Heart left ventricle (tissue), 16 donors: Measurements from ENCODE around the gene UBE2K. TPM values are rescaled to one million over a fixed set of nuclear protein-coding genes. Genes with fewer than 3 reads are reported as not detected.
"Not testable (repeated sequence)": the region's sequence is repeated elsewhere in the genome, so short reads cannot be mapped to it uniquely, and the experiment has no call there.

Source experiments
- ATAC-seq, 4 donors: fragments of 200-7000 bp; cut with Tn5 transposase; one replicate each; pipeline ENCODE4 v1.9.1; 2020 to 2022; ENCODE audit warnings: moderate library complexity in 4 of 4, mild to moderate bottlenecking in 3 of 4, moderate number of reproducible peaks in 1 of 4
- DNase-seq, 5 donors: peaks; one replicate each; pipeline ENCODE4 v3.0.0-alpha.2; 2020
- H3K27ac ChIP-seq, 12 donors: fragments of 200-600 bp; sonication (generic) in 4 of 12; one replicate each; pipeline versions ENCODE4 v1.5.0 to v1.8.0; 2016 to 2022; ENCODE audit warnings: mild to moderate bottlenecking in 2 of 12
- H3K27me3 ChIP-seq, 9 donors: fragments of 200-600 bp; sonication (generic) in 2 of 9; one replicate each; pipeline versions ENCODE4 v1.5.1 to v1.8.0; 2016 to 2022; ENCODE audit warnings: mild to moderate bottlenecking in 3 of 9
- H3K36me3 ChIP-seq, 9 donors: fragments of 200-600 bp; sonication (generic) in 2 of 9; one replicate each; pipeline versions ENCODE4 v1.5.0 to v1.8.0; 2018 to 2022; ENCODE audit warnings: mild to moderate bottlenecking in 2 of 9
- H3K4me1 ChIP-seq, 12 donors: fragments of 200-600 bp; sonication (generic) in 4 of 12; one replicate each; pipeline versions ENCODE4 v1.5.0 to v1.8.0; 2016 to 2022; ENCODE audit warnings: mild to moderate bottlenecking in 3 of 12
- H3K4me3 ChIP-seq, 12 donors: fragments of 200-600 bp; sonication (generic) in 4 of 12; one replicate each; pipeline versions ENCODE4 v1.5.0 to v1.8.0; 2017 to 2022; ENCODE audit warnings: mild to moderate bottlenecking in 9 of 12, moderate library complexity in 4 of 12
- H3K9me3 ChIP-seq, 12 donors: fragments of 200-600 bp; sonication (generic) in 4 of 12; one replicate each; pipeline versions ENCODE4 v1.5.0 to v1.8.0; 2016 to 2022; ENCODE audit warnings: mild to moderate bottlenecking in 1 of 12
- POLR2A ChIP-seq, 2 donors: fragments of 450-650 bp; IDR thresholded peaks; one replicate each; pipeline ENCODE4 v1.6.1; 2017; ENCODE audit warnings: antibody characterized with exemption in 2 of 2, mild to moderate bottlenecking in 2 of 2, moderate library complexity in 2 of 2
- WGBS, 4 donors: extraction: QIAGEN DNeasy Blood & Tissue Kit in 2 of 4; methylation state at CpG; one replicate each; pipeline versions ENCODE4 v1.1.5 to v1.1.7; 2013 to 2018; 5-methylcytosine and 5-hydroxymethylcytosine counted together
- intact Hi-C, 10 donors: fragments of 100-400 bp; cut with DNase I; formaldehyde crosslinking; loops; one replicate each; pipeline versions ENCODE4 v1.11.1 to v1.14.2; 2022
- polyA plus RNA-seq, 2 donors: library from polyadenylated mRNA; stranded (reverse); fragments of 200-250 nt; gene quantifications; one replicate each; pipeline ENCODE4 v1.2.3, GENCODE V29; 2013
- total RNA-seq, 9 donors: library from RNA; depleted of rRNA in 2 of 9; stranded (reverse); fragments of >200 nt in 2 of 9; fragmentation: NEBNext Ultra II Directional in 3 of 9; extraction: Animal tissue kit (Norgen Biotek cat#: 25700) in 3 of 9; gene quantifications; one replicate each; pipeline versions ENCODE4 v1.1.0 to v1.2.4, GENCODE V29; 2016 to 2023
- TF ChIP-seq, protein P1 (sequence below), 12 donors: fragments of 200-600 bp; sonication (generic) in 4 of 12; IDR thresholded peaks; one replicate each; pipeline versions ENCODE4 v1.5.0 to v1.8.0; 2018 to 2022; ENCODE audit warnings: antibody characterized with exemption in 12 of 12, mild to moderate bottlenecking in 5 of 12
- donor health status: ischemic (EF 13 %, LVEDD 7.1; RV severe dilation, severe dysfunction).
- donor health status: healthy with polysubstance abuse.
- donor health status: DM: no; HTN: yes; CAD: no.
- donor health status: DM: no; HTN: no; CAD: no.
- donor health status: ischemic (EF 25% LVEDD 6.9; RV normal size, moderate dysfunction).
- donor health status: ischemic (EF 25% LVEDD 5.7; RV mildly dilated, moderate dysfunction).
- donor health status: healthy.
- donor health status: DM: yes; HTN: yes; CAD: no.
- donor health status: ischemic (EF 35%, LVEDD 5.7; RV mildly dilated, moderate dysfunction).
- donor health status: nonischemic (EF 11% LVEDD 7.7; RV severe dilation, severe dysfunction).
- donor health status: DM: yes; HTN: yes; CAD: no.
- donor health status: PGD.
- donor health status: ischemic (EF 29% LVEDD 5.4; RV normal size, mild dysfunction).
- donor health status: nonischemic (EF 23%, LVEDD 6.1; RV moderate dilation, normal function).

UBE2K gene
- total and polyA plus RNA-seq, 11 donors = 17.9 to 66.9 (median 52.5) TPM

GRCh38 chr4:39770969-39771724 is 73.2 kb downstream of the UBE2K start:
- WGBS, 4 donors = 93 to 95% (median 94%) methylated on average over 47 to 57 of the region's 57 CpGs
- peaks cover 0 to 6% (median 0%) of the 10 kb centered on the region in 12 donors for H3K4me1 ChIP-seq
- DNase-seq (no peak), ATAC-seq (peak in 1 of 4 donors; percentile 47)
- H3K36me3 ChIP-seq = peaks cover 0 to 68% (median 52%) of the 10 kb centered on the region in 9 donors
- no peaks in the 10 kb centered on the region for H3K9me3 ChIP-seq
- TF ChIP-seq, protein P1, sequence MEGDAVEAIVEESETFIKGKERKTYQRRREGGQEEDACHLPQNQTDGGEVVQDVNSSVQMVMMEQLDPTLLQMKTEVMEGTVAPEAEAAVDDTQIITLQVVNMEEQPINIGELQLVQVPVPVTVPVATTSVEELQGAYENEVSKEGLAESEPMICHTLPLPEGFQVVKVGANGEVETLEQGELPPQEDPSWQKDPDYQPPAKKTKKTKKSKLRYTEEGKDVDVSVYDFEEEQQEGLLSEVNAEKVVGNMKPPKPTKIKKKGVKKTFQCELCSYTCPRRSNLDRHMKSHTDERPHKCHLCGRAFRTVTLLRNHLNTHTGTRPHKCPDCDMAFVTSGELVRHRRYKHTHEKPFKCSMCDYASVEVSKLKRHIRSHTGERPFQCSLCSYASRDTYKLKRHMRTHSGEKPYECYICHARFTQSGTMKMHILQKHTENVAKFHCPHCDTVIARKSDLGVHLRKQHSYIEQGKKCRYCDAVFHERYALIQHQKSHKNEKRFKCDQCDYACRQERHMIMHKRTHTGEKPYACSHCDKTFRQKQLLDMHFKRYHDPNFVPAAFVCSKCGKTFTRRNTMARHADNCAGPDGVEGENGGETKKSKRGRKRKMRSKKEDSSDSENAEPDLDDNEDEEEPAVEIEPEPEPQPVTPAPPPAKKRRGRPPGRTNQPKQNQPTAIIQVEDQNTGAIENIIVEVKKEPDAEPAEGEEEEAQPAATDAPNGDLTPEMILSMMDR (IDR thresholded peaks at IDR 0.05) = no peak
- TF ChIP-seq POLR2A (IDR thresholded peaks at IDR 0.05) = no peak
- no peak overlapping the region for H3K27ac ChIP-seq
- H3K4me3 ChIP-seq = no peak overlapping the region
- intact Hi-C loops = no loop called here
- no peaks in the 10 kb centered on the region for H3K27me3 ChIP-seq

DNA sequence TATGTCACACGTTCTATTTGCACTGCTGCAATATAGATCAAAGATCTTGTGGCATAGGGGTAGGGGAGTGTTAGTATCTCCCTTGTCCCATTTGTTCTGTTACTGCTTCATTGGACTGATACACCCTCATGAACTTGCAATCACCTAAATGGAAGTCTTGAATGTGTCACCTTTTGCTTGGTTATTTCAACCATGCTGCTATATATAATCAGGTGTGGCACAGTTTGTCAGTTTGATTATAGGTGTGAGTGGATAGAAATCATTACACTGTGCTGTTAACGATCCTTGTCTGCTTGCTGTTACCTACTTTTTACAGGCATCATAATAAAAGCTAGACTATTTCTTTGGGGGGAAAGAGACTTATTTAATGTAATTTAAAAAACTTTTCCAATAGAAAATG is 84.1 kb downstream of the UBE2K start:
- WGBS, 4 donors = 57 to 72% (median 68%) methylated on average over 2 of the region's 2 CpGs
- H3K9me3 ChIP-seq, intact Hi-C loops, DNase-seq, H3K4me1 ChIP-seq, H3K27me3 ChIP-seq, H3K27ac ChIP-seq, H3K4me3 ChIP-seq: not testable (repeated sequence)
- peaks cover 0 to 49% (median 35%) of the 10 kb centered on the region in 9 donors for H3K36me3 ChIP-seq
- ATAC-seq = peak in 1 of 4 donors; percentile 18

- Histone ChIP-seq H3K4me1 (no peaks in the 10 kb centered on the region), H3K9me3 (no peaks in the 10 kb centered on the region), H3K4me3 (no peak overlapping the region), H3K36me3 (peaks cover 0 to 18% (median 5%) of the 10 kb centered on the region in 9 donors), H3K27me3 (no peaks in the 10 kb centered on the region), H3K27ac (no peak overlapping the region)
- ATAC-seq = no peak
- WGBS, 4 donors = 44 to 70% (median 58%) methylated on average over 1 of the region's 1 CpG
- no peak for TF ChIP-seq POLR2A (IDR thresholded peaks at IDR 0.05)
- TF ChIP-seq, protein P1 (IDR thresholded peaks at IDR 0.05) = no peak
- intact Hi-C loops = no loop called here
- DNase-seq = no peak
These were observed 87.1 kb downstream of the UBE2K start for GRCh38 chr4:39785083-39785482.

DNA sequence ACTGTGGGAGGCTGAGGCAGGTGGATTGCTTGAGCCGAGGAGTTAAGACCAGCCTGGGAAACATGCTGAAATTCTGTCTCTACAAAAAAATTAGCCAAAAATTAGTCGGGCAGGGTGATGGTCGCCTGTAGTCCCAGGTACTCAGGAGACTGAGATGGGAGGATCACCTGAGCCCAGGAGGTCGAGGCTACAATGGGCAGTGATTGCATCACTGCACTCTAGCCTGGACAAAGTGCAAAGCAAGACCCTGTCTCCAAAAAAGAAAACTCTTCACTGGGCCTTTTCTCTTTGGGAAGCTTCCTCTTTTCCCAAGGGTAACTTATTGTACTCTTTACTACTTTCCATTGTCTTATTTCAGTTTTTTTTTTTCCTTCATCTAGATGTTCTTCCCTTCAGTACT is 88.9 kb downstream of the UBE2K start:
- intact Hi-C loops = no loop called here
- 85 to 90% (median 87%) methylated on average over 4 of the region's 4 CpGs for WGBS, 4 donors
- H3K4me3 ChIP-seq = no peak overlapping the region
- no peaks in the 10 kb centered on the region for H3K27me3 ChIP-seq
- TF ChIP-seq POLR2A (IDR thresholded peaks at IDR 0.05) = no peak
- TF ChIP-seq, protein P1 (IDR thresholded peaks at IDR 0.05) = no peak
- H3K36me3 ChIP-seq = peaks cover 0 to 7% (median 0%) of the 10 kb centered on the region in 9 donors
- DNase-seq = no peak
- no peaks in the 10 kb centered on the region for H3K9me3 ChIP-seq
- H3K27ac ChIP-seq = no peak overlapping the region
- H3K4me1 ChIP-seq = no peaks in the 10 kb centered on the region
- ATAC-seq = no peak
